ENCODE data around the gene CLDN9. TPM values are rescaled to one million over a fixed set of nuclear protein-coding genes. Genes with fewer than 3 reads are reported as not detected.
A peak's percentile ranks its signal among the peaks of the same experiment; 100 is the strongest.

Gene CLDN9
- total and polyA plus RNA-seq, 9 of the 15 experiments (the other 6 are each of a cell fraction or from before 2014, with no cell fraction given), result 0.12 to 0.44 (median 0.22) TPM; not detected in 4

- TF ChIP-seq RERE (CRISPR knock-in tag; IDR thresholded peaks at IDR 0.05; ENCODE audit: borderline replicate concordance) (no peak), MNT (conservative IDR thresholded peaks at IDR 0.05) (peak in 1 of 2 experiments; percentile 34; a peak in 1 of 4 replicates), ERF (CRISPR knock-in tag; IDR thresholded peaks at IDR 0.05) (no peak), ETV1 (tag; conservative IDR thresholded peaks at IDR 0.05; ENCODE audit: low read depth) (peak; percentile 88), TAF7 (tag; IDR thresholded peaks at IDR 0.05) (0 out of 2 replicates have a peak, but pooled peaks have one; percentile 34), NR2C1 (IDR thresholded peaks at IDR 0.05) (peak; percentile 86), NR2C1 (tag; IDR thresholded peaks at IDR 0.05) (peak; percentile 89), ZNF586 (CRISPR knock-in tag; conservative IDR thresholded peaks at IDR 0.05) (no peak), DPF2 (IDR thresholded peaks at IDR 0.05) (peak; percentile 61), CHD4 (IDR thresholded peaks at IDR 0.05; ENCODE audit: insufficient read depth, insufficient replicate concordance, low read depth, low read length, poor library complexity, severe bottlenecking) (peak; percentile 25), CREB1 (IDR thresholded peaks at IDR 0.05) (0 out of 2 replicates have a peak, but pooled peaks have one; percentile 14), CREB1 (CRISPR knock-in tag; IDR thresholded peaks at IDR 0.05) (no peak), FOXP1 (CRISPR knock-in tag; IDR thresholded peaks at IDR 0.05) (peak; percentile 52; the same call in 1 of the 2 replicates), MYNN (IDR thresholded peaks at IDR 0.05) (no peak), MYNN (CRISPR knock-in tag; IDR thresholded peaks at IDR 0.05) (no peak), TARDBP (IDR thresholded peaks at IDR 0.05) (no peak), POLR2B (IDR thresholded peaks at IDR 0.05; ENCODE audit: low read depth, partially characterized antibody) (peak; percentile 49), PML (IDR thresholded peaks at IDR 0.05; ENCODE audit: low read length) (peak; percentile 2; the same call in 1 of the 2 replicates), KLF1 (tag; IDR thresholded peaks at IDR 0.05) (peak; percentile 19; the same call in 1 of the 2 replicates), TBP (optimal IDR thresholded peaks at IDR 0.05; ENCODE audit: low read depth, low read length) (peak; percentile 9)
- TF ChIP-seq, protein P1, sequence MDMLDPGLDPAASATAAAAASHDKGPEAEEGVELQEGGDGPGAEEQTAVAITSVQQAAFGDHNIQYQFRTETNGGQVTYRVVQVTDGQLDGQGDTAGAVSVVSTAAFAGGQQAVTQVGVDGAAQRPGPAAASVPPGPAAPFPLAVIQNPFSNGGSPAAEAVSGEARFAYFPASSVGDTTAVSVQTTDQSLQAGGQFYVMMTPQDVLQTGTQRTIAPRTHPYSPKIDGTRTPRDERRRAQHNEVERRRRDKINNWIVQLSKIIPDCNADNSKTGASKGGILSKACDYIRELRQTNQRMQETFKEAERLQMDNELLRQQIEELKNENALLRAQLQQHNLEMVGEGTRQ (CRISPR knock-in tag; IDR thresholded peaks at IDR 0.05), result 0 out of 2 replicates have a peak, but pooled peaks have one; percentile 9
These were observed 31.4 kb upstream of the CLDN9 start (continued) for GRCh38 chr16:2981177-2981898.
